Suppressor macrophage treated with lipopolysaccharide for 4 hours (primary cell): Measurements from ENCODE around the gene PNPLA7.
A peak's percentile ranks its signal among the peaks of the same experiment; 100 is the strongest.

ENCODE experiments used
- DNase-seq: peaks from one replicate; pipeline ENCODE4 v3.0.0-alpha.2; 2020

Gene PNPLA7

DNA sequence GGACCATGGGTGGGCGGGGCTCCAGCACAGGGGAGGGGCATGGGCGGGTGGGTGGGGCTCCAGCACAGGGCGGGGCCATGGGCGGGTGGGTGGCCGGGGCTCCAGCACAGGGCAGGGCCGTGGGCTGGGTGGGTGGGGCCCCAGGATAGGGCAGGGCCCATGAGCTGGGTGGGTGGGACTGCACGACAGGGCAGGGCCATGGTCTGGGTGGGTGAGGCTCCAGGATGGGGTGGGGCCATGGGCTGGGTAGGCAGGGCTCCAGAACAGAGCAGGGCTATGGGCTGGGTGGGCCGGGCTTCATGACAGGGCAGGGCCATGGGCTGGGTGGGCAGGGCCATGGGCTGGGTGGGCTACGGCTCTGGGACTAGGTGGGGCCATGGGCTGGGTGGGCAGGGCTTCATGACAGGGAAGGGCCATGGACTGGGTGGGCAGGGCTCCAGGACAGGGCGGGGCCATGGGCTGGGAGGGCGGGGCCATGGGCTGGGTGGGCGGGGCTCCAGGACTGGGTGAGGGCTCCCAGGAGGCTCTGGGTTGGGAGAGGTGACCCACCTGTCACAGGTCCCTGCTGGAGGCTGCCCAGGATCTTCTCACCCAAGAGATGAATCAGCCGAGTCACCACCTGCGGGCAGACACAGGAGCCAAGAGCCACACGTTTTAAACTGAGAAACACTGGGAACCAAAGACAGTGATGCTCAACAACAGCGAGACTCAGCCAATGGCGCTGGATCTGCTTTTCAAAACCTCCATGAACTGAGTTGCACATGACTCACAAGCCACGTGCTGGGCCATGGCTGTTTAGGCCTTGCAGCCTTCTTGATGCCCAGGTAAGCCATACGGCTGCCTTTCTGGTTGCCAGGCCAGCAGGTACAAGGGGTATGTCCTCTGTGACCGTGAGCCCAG lies 57.5 kb downstream of the PNPLA7 start:
- no peak for DNase-seq

DNA sequence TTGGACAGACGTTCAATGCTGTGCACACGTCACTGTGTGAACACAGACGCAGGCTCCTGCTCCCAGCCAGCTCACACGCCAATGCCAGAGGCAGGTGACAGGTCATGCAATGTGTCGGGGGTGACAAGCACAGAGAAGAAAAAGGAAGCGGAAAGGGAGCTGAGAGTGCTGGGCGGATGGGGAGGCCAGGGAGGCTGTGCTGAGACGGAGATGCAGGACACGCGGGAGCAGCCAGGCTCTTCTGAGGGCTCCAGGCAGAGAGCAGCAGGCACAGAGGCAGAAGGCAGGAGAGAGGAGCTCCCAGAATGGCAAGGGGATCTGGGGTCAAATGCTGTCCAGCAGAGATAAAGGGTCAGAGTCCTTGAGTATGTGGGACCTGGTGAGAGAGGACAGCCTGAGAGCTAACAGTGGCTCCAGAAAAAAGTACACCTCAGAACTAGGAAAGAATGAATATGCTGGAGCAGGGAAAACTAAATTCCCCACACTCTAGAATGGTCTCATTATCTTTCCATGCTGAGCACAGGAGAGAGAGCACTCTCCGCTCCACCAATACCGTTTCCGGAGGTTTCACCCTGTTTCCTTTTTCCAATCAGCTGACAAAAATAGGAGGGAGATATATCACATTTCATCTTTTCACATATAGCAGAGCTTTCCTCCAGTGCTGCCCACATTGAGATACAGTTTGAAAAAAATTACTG lies 58.3 kb downstream of the PNPLA7 start:
- no peak for DNase-seq

DNA sequence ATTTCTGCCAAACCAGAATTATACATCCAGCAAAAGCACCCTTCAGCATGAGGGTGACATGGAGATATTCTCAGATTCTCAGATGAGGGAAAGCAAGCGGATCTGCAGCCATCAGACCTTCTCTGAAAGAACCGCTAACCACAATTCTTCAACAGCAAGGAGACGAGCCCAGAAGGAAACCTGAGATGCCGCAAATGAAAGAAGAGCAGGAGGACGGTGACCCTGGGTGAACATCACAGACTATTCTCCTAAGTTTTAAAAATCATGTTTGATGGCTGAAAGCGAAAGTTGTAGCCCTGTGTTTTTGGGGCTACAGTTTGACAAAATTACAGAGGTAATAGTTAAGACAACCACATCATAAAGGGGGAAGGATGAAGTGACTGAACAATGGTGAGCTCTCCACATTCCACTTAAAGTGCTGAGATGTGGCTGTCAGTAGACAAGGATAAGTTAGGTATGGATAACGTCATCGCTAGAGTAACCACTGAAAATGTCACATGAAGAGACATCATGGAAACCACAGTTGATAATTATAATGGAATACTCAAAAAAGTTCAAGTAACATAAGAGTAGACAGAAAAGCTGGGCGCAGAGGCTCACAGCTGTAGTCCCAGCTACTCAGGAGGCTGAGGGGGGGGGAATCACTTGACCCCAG lies 59.5 kb downstream of the PNPLA7 start:
- no peak for DNase-seq

DNA sequence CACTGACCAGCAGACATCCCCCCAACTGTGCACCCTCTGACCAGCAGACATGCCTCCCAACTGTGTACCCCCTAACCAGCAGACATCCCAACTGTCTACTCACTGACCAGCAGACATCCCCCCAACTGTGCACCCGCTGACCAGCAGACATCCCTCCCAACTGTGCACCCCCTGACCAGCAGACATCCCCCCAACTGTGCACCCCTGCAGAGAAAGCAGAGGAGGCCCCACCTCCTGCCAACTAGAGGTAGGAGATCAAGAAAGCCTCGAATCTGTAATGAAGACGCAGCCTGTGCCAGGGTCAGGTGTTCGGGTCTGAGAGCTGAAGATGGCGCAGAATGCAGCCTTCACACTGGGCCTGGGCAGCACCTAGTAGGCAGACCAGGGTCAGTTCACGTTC lies 61.3 kb downstream of the PNPLA7 start:
- no peak for DNase-seq

DNA sequence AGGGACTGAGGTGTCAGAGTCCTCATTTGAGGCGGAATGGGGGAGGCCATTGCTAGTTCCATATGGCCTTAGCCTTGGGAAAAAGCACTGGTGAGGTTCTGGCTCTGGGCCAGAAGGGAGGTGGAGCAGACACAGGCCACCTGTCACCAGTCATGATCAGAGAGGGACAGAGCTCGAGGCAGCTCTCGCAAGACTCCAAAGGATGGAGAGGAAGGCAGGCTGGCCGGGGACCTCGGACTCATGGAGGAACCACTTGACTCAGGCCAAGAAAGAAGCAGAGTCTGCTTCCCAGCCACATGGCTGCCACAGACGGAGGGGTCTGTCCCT lies 61.9 kb downstream of the PNPLA7 start:
- no peak for DNase-seq

DNA sequence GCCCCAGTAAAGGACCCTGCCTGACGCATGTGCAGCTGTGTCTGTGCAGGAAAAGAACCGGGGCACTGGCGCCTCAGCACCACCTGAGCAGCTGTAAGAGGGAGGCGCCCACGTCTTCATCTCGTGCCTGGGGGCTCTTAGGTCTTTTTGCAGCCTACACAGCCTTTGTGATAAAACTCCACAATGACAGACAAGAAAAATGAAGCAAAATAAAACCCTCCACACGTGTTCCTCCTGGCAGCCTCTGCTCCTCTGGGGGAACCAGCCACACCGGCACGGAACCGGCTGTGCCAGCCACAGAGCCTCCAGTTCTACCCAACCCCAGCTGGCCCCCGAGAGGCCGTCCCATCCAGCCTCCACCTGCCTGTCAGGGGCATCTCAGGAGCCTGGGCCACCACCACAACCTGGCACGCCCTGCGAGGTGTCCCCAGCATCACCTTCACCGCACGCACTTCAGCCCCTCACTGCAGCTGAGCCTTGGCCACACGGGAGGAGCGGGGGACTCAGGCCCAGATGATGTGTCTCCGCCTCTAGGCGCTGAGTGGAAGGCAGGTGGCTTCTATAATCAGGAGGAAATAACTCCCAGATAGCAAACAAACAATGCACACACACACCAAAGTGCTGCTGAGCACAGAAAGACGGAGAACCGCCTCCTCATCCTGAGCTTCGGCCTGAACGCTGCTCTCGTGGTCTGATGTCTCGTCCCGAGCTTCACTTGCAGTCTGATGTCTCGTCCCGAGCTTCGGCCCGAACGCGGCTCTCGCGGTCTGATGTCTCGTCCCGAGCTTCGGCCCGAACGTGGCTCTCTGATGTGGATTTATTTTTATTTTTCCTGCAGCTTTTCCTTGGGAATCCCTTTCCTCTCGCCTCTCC lies 62.5 kb downstream of the PNPLA7 start:
- no peak for DNase-seq

DNA sequence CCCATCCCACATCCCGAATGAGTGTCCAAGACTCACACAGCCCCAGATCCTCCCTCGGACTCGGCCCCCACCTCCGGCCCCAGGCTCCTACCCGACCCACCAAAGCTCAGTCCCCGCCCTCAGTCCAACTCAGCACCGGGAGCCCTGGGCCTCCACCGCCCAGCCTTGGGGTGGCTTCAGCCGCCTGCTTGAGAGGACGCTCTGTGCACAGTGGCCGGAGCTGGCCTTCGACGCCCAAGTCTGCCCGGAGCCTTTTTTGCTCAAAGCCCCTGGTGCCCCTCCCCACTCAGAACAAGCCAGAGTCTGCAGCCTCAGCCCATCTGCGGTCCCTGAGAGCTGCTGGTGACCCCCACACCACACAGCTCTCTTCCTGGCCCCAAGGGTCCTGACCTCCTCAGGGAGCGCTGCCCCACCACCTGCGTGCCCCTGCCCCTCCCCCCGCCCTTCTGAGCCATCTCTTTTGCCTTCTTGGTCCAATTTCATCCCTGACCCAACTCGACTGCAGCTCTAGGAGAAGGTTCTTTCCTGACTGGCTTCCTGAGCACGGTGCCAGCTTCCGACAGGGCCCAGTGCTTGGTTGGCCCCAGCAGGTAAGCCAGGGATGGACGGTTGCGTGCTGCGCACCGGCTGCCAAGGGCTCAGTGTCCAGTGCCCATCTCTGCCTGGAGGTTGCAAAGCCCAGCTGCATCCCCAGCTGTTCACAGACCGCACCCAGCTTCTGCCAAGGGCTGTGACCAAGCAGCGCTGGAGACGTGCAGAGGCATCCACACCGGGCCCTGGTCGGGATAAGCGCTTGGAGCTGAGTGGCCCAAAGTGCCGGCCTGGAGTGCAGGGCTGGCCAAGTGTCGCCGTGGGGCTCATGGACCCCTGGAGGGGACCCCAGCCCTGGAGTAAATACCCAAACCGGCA lies 63.4 kb downstream of the PNPLA7 start:
- DNase-seq, result no peak

DNA sequence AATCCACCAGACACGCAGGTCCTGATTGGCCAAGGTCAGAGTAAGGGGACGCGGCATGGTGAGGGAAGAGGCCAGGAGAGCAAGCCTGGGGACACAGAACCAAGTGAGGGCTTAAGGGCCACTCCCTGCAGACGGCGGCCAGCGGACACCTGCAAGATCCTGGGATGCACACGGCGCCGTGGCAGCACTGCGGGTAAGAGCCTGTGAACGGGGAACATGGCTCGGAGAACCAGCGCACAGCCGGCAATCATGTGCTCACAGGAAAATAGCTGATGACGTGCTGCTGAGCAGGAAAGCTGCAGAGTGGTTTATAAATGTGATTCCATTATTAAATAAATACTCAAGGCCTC lies 64.1 kb downstream of the PNPLA7 start:
- DNase-seq, result no peak

DNA sequence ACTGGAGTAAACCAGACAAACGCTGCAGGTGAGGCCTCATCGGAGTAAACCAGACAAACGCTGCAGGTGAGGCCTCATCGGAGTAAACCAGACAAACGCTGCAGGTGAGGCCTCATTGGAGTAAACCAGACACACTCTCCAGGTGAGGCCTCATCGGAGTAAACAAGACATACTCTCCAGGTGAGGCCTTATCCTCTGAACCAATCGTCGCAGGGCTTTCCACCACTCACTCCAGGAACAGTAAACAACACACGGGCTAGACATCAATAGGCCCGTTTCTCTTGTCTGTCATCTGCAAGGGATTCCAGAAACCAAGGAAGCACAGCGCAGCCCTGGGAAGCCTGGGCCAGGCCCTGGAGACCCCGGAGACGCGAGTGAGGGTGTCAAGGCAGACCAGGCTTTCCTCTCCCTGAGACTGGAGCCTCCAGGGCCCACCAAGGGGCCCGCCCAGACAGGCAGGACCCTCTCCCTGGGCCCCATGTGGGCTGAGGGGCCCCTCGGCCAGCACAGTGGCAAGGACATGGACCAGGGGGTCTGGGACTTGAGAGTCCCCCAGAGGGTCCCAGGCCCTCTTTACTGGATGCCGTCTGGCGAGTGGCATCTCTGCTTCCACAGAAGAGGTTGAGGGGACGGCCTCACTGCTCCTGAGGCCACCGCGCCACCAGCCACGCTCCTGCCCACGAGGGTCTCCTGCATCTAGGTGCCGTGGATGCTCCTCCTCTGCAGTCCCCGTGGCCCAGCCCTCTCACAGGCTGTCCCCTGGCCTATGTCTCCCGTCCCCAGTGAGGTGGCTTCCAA lies 64.7 kb downstream of the PNPLA7 start:
- no peak for DNase-seq

DNA sequence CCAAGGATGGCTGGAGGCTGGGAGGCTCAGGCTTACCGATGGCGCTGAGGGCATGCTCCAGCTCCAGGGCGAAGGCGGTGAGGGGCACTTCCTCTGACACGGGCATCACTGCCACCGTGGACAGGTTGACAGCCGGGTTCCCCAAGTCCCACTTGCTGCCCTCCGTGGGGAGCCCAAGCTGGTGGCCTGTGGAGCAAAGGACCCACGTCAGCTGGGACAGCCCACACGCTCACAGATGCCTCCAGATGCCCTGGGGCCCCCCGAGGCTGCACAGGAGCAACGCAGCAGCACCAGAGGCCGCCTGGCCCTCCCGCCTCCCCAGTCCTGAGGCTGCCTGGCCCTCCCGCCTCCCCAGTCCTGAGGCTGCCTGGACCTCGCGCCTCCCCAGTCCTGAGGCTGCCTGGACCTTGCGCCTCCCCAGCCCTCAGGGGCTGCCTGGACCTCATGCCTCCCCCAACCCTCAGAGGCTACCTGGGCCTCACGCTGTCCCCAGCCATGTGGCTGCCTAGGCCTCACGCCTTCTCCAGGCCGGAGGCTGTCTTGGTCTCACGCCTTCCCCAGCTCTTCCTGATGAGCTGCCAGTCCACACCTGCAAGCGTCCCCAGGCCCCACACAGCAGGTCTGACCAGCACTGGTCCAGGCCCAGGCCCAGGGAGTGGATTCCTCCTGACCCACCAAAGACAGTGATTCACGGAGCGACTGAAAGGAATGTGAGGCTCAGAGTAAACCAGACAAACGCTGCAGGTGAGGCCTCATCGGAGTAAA lies 65.5 kb downstream of the PNPLA7 start:
- no peak for DNase-seq

DNA sequence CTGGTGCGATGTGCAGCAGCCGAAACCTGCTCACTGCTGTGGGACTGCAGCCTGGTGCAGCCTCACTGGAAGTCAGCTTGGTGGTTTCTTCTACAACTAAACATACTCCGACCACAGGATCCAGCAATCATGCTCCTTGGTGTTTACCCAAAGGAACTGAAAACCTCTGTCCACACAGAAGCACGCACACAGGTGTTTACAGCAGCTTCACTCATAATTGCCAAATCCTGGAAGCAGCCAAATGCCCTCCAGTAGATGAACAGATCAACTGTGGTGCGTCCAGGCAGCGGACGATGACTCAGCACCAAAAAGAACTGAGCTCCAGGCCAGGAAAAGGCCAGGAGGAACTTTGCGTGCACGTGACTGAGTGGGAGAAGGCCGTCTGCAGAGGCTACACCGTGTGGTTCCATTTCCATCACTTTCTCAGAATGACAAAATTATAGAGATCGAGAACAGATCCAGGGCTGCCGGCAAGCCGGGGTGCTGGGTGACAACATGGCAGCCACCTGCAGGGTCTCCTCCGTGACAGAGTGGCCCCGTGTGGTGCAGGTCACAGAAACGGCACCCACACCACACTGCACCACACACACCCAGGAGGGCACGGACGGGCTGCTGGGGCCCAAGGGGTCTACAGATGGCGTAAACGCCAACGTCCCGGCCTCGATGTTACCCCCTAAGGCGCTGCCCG lies 68.0 kb downstream of the PNPLA7 start:
- peak; percentile 83 for DNase-seq

DNA sequence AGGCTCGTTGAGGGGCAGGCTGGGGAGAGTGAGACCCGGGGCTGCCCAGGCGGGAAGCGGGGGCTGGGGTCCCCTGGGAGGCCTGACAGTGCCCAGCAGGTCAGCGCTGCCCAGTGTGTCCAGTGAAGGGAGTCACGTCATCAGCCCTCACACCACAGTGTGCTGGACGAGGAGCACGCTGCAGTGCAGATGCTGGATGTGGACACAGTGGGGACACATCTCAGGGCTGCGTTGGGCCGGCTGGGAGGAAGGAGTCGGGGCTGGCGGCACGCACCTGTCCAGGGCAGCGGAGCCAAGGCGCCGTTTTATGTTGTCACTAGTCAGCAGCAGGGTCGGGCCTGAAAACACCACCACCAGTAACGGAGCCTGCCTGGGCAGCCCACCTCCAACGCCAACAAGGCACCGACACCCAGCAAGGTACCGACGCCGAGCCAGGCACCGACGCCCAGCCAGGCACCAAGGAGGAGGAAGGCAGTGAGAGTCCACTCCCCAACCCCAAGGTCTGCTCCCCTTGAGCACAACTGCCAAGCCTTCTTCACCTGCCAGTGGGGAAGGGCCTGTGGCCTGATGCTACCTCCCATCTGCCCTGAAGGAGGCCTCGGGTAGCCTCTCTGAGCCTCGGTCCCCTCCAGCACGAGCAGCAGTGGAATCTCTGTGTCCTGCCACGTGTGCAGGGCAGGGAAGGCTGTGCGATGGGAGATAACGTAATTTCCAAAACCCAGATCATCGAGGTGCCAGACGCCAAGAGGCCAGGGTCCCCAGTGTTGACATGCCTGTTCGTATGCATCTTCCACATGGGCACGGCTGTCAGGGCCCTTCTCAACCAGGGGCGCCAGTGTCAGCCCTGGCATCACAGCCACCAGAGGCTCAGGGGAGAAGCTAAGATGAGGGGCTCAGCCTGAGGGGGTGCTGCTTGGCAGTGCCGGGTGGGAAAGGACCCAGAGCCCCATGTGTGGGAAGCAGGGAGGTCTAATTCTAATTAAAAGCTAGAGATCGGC lies 69.2 kb downstream of the PNPLA7 start:
- DNase-seq, result no peak

DNA sequence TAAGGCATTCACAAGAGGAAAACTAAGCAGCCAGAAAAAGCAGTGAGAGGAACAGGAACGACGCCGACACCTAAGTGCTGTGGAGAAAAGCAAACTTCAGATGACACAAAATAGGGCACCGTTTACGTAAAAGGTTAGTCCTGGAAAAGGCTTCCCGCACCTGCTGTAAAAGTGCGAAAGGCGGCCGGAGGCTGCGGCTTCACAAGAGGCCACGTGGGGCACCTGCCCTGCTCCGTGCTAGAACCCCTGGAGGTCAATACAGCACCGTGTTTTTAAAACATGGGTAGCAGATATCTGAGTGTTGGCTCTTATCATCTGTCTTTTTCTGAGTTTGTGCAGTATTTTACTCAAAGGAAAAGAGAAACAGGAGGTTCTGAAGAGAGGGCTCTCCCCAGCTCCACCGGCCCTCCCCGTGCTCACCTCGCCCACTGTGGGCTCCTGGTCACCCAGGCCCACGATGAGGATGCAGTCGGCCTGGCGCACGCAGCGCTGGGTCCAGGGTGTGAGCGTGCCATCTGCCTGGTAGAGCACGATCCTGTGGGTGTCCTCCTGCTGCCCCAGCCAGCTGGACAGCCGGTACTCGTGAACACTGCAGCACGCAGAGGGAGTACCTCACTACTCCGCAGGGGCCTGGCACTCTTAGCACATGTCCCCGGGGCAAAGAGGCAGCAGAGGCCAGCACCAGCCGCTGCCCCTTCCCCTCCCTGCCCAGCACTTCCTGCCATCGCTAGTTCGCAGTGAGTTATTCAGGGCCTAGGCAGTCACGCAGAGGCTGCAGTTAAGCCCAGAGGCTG lies 70.1 kb downstream of the PNPLA7 start:
- DNase-seq, result no peak

DNA sequence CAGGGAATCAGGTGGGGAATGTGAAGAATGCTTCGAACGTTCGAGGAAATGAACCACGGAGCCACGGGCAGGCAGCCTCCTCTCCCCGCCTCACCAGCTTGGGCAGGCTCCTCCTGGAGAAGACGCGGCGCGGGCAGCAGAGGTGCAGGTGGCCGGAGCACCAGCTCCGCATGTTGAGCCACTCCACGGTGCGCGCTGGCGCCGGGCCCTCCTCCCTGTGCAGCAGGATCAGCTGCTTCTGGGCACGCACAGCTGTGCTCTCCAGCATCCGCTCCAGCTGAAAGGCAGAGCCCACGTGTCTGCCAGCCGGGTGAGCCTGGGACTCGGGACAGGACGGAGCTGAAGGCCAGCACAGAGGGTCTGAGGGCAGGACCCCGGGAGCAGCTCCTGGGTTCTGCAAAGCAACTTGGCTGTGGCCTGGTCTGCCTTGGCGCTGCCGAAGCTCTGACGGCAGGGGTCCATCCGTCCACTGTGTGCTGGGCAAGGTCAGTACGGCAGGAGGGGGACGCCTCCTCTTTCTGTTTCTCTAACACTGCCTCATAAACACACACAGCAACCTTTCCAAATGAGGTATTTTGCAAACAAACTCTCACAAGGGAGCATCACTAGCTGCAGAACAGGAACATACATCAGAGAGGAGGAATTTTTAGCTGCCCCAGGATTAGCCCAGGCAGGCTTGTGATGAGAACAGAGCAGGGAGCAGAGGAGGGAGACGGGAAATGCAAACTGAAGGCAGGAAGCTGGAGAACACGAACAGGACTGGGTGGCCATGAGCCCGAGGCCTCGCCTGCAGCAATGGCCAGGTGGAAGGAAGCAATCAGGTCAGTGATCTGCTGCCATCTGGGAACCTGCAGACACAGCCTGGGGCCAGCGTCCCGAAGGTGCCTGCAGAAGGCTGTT lies 71.0 kb downstream of the PNPLA7 start:
- DNase-seq, result no peak

DNA sequence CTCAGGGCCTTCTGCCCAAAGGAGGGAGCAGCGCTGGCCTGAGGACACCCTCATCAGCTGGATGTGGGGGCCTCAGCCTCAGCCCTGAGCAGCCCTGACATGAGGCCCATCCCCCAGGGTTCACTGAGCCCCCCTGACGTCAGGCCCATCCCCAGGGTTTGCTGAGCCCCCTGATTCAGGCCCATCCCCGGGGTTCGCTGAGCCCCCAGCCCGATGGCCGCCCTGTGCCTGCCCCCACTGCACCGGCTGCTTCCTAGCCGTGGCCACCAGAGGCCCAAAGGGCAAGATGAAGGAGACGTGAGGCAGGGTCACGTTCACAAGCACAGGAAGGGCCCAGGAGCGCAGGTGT lies 71.6 kb downstream of the PNPLA7 start:
- no peak for DNase-seq

DNA sequence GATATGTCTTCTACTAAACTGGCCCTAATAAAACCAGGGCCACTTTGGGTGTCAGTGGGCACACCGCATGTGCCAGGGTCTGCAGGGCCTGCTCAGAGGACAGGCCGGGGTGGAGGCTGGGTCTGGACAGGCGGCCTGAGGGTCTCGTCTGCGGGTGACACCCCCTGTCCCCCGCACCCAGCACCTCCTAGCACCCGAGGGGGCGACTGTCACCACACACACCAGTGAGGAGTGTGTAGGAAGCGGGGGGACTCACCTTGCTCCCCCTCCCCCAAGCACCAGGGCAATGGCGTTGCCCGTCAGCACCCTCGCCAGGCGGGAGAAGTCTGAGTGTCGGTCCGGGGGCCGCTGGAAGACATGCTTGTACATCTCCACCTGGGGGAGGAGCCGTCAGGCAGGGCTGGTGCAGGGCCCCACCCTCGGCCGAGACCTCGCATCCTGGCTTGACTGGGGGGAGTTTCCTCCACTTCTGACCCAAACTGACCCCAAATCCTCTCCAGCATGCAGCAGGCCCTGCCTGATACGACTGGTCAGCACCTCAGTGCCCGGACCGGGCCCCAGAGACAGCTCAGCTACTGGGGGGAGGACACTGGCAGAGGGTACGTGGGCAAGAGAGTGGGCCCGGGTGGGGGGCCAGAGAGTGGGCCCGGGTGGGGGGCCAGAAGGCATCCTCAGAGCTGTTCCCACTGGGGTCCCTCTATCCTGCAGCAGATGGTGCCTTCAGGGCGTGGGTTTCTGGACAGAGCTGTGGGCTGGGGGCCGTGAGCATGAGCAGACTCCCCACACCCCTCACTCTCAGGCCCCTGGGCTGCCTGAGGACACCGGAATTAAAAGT lies 72.2 kb downstream of the PNPLA7 start:
- DNase-seq, result no peak
